Lower leg skin (tissue), 4 donors: ENCODE measurements around the gene RMDN3. TPM values are rescaled to one million over a fixed set of nuclear protein-coding genes. Genes with fewer than 3 reads are reported as not detected.
A peak's percentile ranks its signal among the peaks of the same experiment; 100 is the strongest.

Experiments
- DNase-seq, 2 donors: peaks; one replicate each; pipeline ENCODE4 v3.0.0-alpha.2; 2019; ENCODE audit warnings: low spot score in 2 of 2
- H3K4me3 ChIP-seq: fragments of 200-600 bp; sonication (generic); 2 replicates; pipeline ENCODE4 v1.5.1; 2017; ENCODE audit warnings: mild to moderate bottlenecking, low read depth; ENCODE audit not compliant: poor library complexity, severe bottlenecking
- CTCF ChIP-seq, 3 donors: fragments of 450-650 bp; IDR thresholded peaks; one replicate each; pipeline ENCODE4 v1.5.1; 2016; ENCODE audit warnings: antibody characterized with exemption in 3 of 3, mild to moderate bottlenecking in 3 of 3, moderate library complexity in 2 of 3
- POLR2A ChIP-seq, 2 donors: fragments of 450-650 bp; IDR thresholded peaks; one replicate each; pipeline ENCODE4 v1.6.1; 2016 to 2017; ENCODE audit warnings: antibody characterized with exemption in 2 of 2, mild to moderate bottlenecking in 1 of 2, moderate library complexity in 1 of 2
- whole genome bisulfite sequencing, 2 donors: methylation state at CpG; one replicate each; pipeline ENCODE4 v1.1.5; 2018; 5-methylcytosine and 5-hydroxymethylcytosine counted together
- intact Hi-C: fragments of 100-400 bp; cut with DNase I; formaldehyde crosslinking; loops from one replicate; pipeline ENCODE4 v1.15.0; 2023; ENCODE audit warnings: low total_unique reads
- total RNA-seq, 4 donors: library from RNA; depleted of rRNA; stranded (reverse); fragments of >200 nt; gene quantifications; one replicate each; pipeline ENCODE4 v1.1.0, GENCODE V29; 2016

RMDN3 gene
- total RNA-seq, 4 donors from 2014 or later, result 19.1 to 40.2 (median 32.3) TPM

- H3K4me3 ChIP-seq, result no peak overlapping the region
- intact Hi-C loops, result no loop called here
- WGBS, 2 donors, result 63 to 70% methylated on average over 8 to 13 of the region's 13 CpGs
- DNase-seq, result no peak
- no peak for TF ChIP-seq CTCF (IDR thresholded peaks at IDR 0.05)
- TF ChIP-seq POLR2A (IDR thresholded peaks at IDR 0.05), result no peak
Measured at GRCh38 chr15:40772014-40772413, 17.0 kb upstream of the RMDN3 start.

- no peak for DNase-seq
- no peak overlapping the region for H3K4me3 ChIP-seq
- intact Hi-C loops, result no loop called here
- 82 to 94% methylated on average over 5 of the region's 5 CpGs for WGBS, 2 donors
- TF ChIP-seq POLR2A (IDR thresholded peaks at IDR 0.05) (no peak), CTCF (IDR thresholded peaks at IDR 0.05) (no peak)
Measured at GRCh38 chr15:40771242-40771641, 16.2 kb upstream of the RMDN3 start.

GRCh38 chr15:40770147-40770721 lies 15.2 kb upstream of the RMDN3 start:
- intact Hi-C loops, result no loop called here
- WGBS, 2 donors, result 35 to 63% methylated on average over 7 to 15 of the region's 17 CpGs
- no peak overlapping the region for H3K4me3 ChIP-seq
- no peak for TF ChIP-seq POLR2A (IDR thresholded peaks at IDR 0.05)
- TF ChIP-seq CTCF (IDR thresholded peaks at IDR 0.05), result no peak
- no peak for DNase-seq

DNA sequence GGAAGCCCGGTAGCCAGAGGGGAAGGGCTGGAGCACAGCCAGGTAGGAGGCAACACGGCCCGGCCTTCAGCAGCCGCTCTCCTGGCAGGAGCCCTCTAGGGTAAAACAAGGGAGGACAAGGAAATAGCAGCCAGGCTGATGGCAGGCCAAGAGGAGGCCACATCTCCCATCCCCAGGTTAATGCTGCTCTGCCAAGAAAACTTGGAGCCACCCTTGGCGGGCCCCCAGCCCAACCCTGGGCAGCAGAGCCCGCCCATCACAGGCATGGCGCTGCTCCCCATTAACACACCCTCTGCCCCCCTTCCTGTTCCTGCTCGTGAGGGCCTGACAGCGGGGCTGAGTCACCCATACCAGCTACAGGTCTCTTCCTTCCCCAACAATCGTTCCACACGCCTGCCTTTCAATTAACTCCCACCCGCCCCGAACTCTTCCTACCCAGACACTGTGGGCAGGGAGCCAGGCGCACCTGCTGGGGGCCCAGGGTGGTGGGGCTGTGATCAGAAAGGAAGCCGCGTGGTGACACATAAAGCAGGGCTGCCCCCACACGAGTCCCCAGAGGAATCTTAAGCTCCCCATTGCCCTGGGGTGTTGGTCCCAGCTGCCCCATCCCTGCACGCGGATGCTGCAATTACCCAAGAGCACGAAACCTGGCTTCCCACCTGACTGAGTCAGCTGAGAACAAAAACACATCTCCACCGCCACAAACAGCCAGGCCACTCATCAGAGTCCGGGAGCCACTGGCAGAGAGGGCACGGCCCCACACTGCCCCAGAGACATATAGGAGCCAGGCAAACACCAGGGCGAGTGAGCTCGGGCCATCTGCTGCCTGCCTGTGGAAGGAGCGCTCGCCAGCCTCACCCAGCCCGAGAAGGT lies 14.5 kb upstream of the RMDN3 start, which contains the start of gene C15orf62:
TSS of gene C15orf62 (plus strand) at position 707 of the 873 bp plus-strand sequence. CDS start 516 bp downstream, outside the sequence.
- H3K4me3 ChIP-seq, result no peak within 1 kb of the TSS

More for the DNA sequence above, 14.5 kb upstream of the RMDN3 start, which contains the start of gene C15orf62:
- peak; percentile 72 to 92 for DNase-seq
- WGBS, 2 donors, result 28 to 37% methylated on average over 28 of the region's 28 CpGs
- TF ChIP-seq CTCF (IDR thresholded peaks at IDR 0.05) (no peak), POLR2A (IDR thresholded peaks at IDR 0.05) (no peak)
- intact Hi-C loops, result no loop called here
